Right lobe of liver (tissue), 6 donors: Measurements from ENCODE around the gene LAT. TPM values are rescaled to one million over a fixed set of nuclear protein-coding genes. Genes with fewer than 3 reads are reported as not detected.

Source experiments
- ATAC-seq, 4 donors: fragments of 200-7000 bp; cut with Tn5 transposase; one replicate each; pipeline ENCODE4 v1.9.1; 2020; ENCODE audit warnings: mild to moderate bottlenecking in 4 of 4, moderate library complexity in 4 of 4
- DNase-seq, 3 donors: peaks; one replicate each; pipeline ENCODE4 v3.0.0-alpha.2; 2020
- H3K27ac ChIP-seq, 3 donors: fragments of 200-600 bp; one replicate each; pipeline ENCODE4 v1.8.0; 2022
- H3K27me3 ChIP-seq, 2 donors: fragments of 200-600 bp; one replicate each; pipeline ENCODE4 v1.8.0; 2022
- H3K36me3 ChIP-seq, 4 donors: fragments of 200-600 bp; sonication (generic) in 1 of 4; one replicate each; pipeline versions ENCODE4 v1.5.1 to v1.8.0; 2017 to 2022; ENCODE audit warnings: control low read depth in 1 of 4
- H3K4me1 ChIP-seq, 4 donors: fragments of 200-600 bp; sonication (generic) in 1 of 4; one replicate each; pipeline versions ENCODE4 v1.5.1 to v1.8.0; 2017 to 2022; ENCODE audit warnings: control low read depth in 1 of 4
- H3K4me3 ChIP-seq, 3 donors: fragments of 200-600 bp; one replicate each; pipeline ENCODE4 v1.8.0; 2022
- H3K9me3 ChIP-seq, 4 donors: fragments of 200-600 bp; sonication (generic) in 1 of 4; one replicate each; pipeline versions ENCODE4 v1.5.1 to v1.8.0; 2017 to 2022; ENCODE audit warnings: control low read depth in 1 of 4
- POLR2A ChIP-seq: fragments of 450-650 bp; IDR thresholded peaks from one replicate; pipeline ENCODE4 v1.6.1; 2017; ENCODE audit warnings: antibody characterized with exemption, mild to moderate bottlenecking
- WGBS: methylation state at CpG from one replicate; pipeline ENCODE4 v1.1.6; 2018; ENCODE audit warnings: low coverage, low lambda C conversion rate; ENCODE audit not compliant: insufficient coverage; ENCODE audit errors: missing lambda C conversion rate; 5-methylcytosine and 5-hydroxymethylcytosine counted together
- intact Hi-C, 2 donors: fragments of 100-400 bp; cut with DNase I; formaldehyde crosslinking; loops; one replicate each; pipeline versions ENCODE4 v1.11.2 to v1.14.1; 2022
- total RNA-seq, 6 experiments: library from RNA; depleted of rRNA in 2 of 6; stranded (reverse); fragments of >200 nt in 2 of 6; fragmentation: NEBNext Ultra II Directional in 3 of 6; extraction: Animal tissue kit (Norgen Biotek cat#: 25700) in 3 of 6; gene quantifications; one replicate each; pipeline versions ENCODE4 v1.1.0 to v1.2.4, GENCODE V29; 2016 to 2023
- TF ChIP-seq, protein P1 (sequence below), 4 donors: fragments of 200-600 bp in 3 of 4; fragments of 450-650 bp in 1 of 4; IDR thresholded peaks; one replicate each; pipeline versions ENCODE4 v1.5.1 to v1.8.0; 2016 to 2022; ENCODE audit warnings: antibody characterized with exemption in 4 of 4, mild to moderate bottlenecking in 2 of 4
- donor health status: DM: no; HTN: yes; CAD: no.
- donor health status: DM: no; HTN: no; CAD: no.
- donor health status: DM: no; HTN: no; CAD: no.
- donor health status: DM: no; HTN: yes; CAD: no.
- donor health status: DM: no; HTN: yes; CAD: no.

The LAT gene
- total RNA-seq, 6 experiments from 2014 or later = 1.8 to 5.2 (median 3.1) TPM

GRCh38 chr16:29024278-29024677 lies 39.4 kb downstream of the LAT start:
- intact Hi-C loops = no loop called here
- no peak for DNase-seq
- 73% methylated on average over 5 of the region's 5 CpGs for WGBS

DNA sequence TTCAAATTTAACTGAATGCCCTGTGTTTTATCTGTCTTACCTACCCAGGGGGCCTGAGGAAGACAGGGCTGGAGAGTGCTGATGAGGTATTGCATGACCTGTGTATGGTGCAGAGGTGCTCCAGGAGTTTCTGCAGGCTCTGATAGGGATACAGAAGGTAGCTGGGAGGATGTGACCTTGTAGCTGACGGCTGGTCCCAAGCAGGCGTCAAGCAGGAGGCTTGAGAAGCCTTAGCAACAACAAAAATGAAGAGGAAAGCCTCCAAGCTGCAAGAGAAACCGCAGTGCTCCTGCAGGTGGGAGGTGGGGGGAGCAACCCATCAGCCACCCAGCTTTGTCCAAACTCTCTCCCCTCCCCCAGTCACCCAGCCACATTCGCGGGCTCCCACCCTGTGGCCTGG lies 40.4 kb downstream of the LAT start:
- ATAC-seq (no peak), DNase-seq (no peak)
- Histone ChIP-seq H3K4me1 (no peaks in the 10 kb centered on the region), H3K9me3 (no peaks in the 10 kb centered on the region), H3K27me3 (no peaks in the 10 kb centered on the region), H3K4me3 (no peak overlapping the region), H3K27ac (no peak overlapping the region), H3K36me3 (no peaks in the 10 kb centered on the region)
- intact Hi-C loops = no loop called here
- TF ChIP-seq, protein P1, sequence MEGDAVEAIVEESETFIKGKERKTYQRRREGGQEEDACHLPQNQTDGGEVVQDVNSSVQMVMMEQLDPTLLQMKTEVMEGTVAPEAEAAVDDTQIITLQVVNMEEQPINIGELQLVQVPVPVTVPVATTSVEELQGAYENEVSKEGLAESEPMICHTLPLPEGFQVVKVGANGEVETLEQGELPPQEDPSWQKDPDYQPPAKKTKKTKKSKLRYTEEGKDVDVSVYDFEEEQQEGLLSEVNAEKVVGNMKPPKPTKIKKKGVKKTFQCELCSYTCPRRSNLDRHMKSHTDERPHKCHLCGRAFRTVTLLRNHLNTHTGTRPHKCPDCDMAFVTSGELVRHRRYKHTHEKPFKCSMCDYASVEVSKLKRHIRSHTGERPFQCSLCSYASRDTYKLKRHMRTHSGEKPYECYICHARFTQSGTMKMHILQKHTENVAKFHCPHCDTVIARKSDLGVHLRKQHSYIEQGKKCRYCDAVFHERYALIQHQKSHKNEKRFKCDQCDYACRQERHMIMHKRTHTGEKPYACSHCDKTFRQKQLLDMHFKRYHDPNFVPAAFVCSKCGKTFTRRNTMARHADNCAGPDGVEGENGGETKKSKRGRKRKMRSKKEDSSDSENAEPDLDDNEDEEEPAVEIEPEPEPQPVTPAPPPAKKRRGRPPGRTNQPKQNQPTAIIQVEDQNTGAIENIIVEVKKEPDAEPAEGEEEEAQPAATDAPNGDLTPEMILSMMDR (IDR thresholded peaks at IDR 0.05) = no peak
- no peak for TF ChIP-seq POLR2A
- WGBS = no CpG with 5 or more reads among the region's 5 CpGs

More at GRCh38 chr16:29024278-29024677, 39.4 kb downstream of the LAT start:
- Histone ChIP-seq H3K27ac (no peak overlapping the region), H3K9me3 (no peaks in the 10 kb centered on the region), H3K36me3 (no peaks in the 10 kb centered on the region), H3K4me3 (no peak overlapping the region), H3K4me1 (no peaks in the 10 kb centered on the region), H3K27me3 (no peaks in the 10 kb centered on the region)
- no peak for ATAC-seq
- TF ChIP-seq POLR2A = no peak
- TF ChIP-seq, protein P1 (IDR thresholded peaks at IDR 0.05) = no peak

GRCh38 chr16:29025735-29026134 lies 40.9 kb downstream of the LAT start:
- no peak for ATAC-seq
- Histone ChIP-seq H3K4me3 (no peak overlapping the region), H3K9me3 (no peaks in the 10 kb centered on the region), H3K4me1 (no peaks in the 10 kb centered on the region), H3K36me3 (no peaks in the 10 kb centered on the region), H3K27ac (no peak overlapping the region), H3K27me3 (no peaks in the 10 kb centered on the region)
- TF ChIP-seq, protein P1 (IDR thresholded peaks at IDR 0.05) = no peak
- TF ChIP-seq POLR2A = no peak
- 92% methylated on average over 4 of the region's 4 CpGs for WGBS
- no peak for DNase-seq
- intact Hi-C loops = no loop called here

GRCh38 chr16:29028457-29029167 lies 43.8 kb downstream of the LAT start:
- ATAC-seq = peak in 1 of 4 donors; percentile 41
- no peak for DNase-seq

More at GRCh38 chr16:29028457-29029167, 43.8 kb downstream of the LAT start:
- H3K4me3 ChIP-seq = no peak overlapping the region
- 65% methylated on average over 2 of the region's 7 CpGs for WGBS
- intact Hi-C loops = no loop called here
- no peaks in the 10 kb centered on the region for H3K9me3 ChIP-seq
- no peak overlapping the region for H3K27ac ChIP-seq
- H3K4me1 ChIP-seq = no peaks in the 10 kb centered on the region
- H3K36me3 ChIP-seq = no peaks in the 10 kb centered on the region
- no peak for TF ChIP-seq POLR2A
- TF ChIP-seq, protein P1 (IDR thresholded peaks at IDR 0.05) = no peak
- no peaks in the 10 kb centered on the region for H3K27me3 ChIP-seq
